BE2C (cell line): ENCODE results near the gene SDSL.

Experiments
- DNase-seq: peaks from one replicate; pipeline ENCODE4 v3.0.0-alpha.2; 2020
- H3K27me3 ChIP-seq: fragments of 250-450 bp; sonication (Bioruptor Pico); 2 replicates; pipeline ENCODE4 v1.5.1; 2020; ENCODE audit warnings: mild to moderate bottlenecking
- H3K36me3 ChIP-seq: fragments of 250-450 bp; sonication (Bioruptor Pico); 2 replicates; pipeline ENCODE4 v1.5.1; 2020; ENCODE audit warnings: mild to moderate bottlenecking
- H3K4me1 ChIP-seq: fragments of 250-450 bp; sonication (Bioruptor Pico); 2 replicates; pipeline ENCODE4 v1.5.1; 2020
- H3K4me3 ChIP-seq: 2 replicates; pipeline ENCODE4 v1.5.1; 2011; ENCODE audit warnings: low read depth, low read length
- H3K9me3 ChIP-seq: fragments of 250-450 bp; sonication (Bioruptor Pico); 2 replicates; pipeline ENCODE4 v1.5.1; 2020
- CTCF ChIP-seq: IDR thresholded peaks from 2 replicates; pipeline ENCODE4 v1.5.1; 2012; ENCODE audit warnings: mild to moderate bottlenecking, low read depth, low read length

The SDSL gene

GRCh38 chr12:113438523-113439300, 16.5 kb downstream of the SDSL start:
- no peaks in the 10 kb centered on the region for H3K4me1 ChIP-seq
- DNase-seq, result no peak
- H3K9me3 ChIP-seq, result no peaks in the 10 kb centered on the region
- no peak for TF ChIP-seq CTCF
- H3K4me3 ChIP-seq, result no peak overlapping the region
- no peaks in the 10 kb centered on the region for H3K36me3 ChIP-seq
- peaks cover 24% of the 10 kb centered on the region for H3K27me3 ChIP-seq

- no peak overlapping the region for H3K4me3 ChIP-seq
Measured at GRCh38 chr12:113439301-113439597, 17.1 kb downstream of the SDSL start.

GRCh38 chr12:113439606-113440030, 17.4 kb downstream of the SDSL start:
- H3K9me3 ChIP-seq, result no peaks in the 10 kb centered on the region
- peaks cover 24% of the 10 kb centered on the region for H3K27me3 ChIP-seq
- peak; percentile 78 for DNase-seq
- peak; percentile 86 for TF ChIP-seq CTCF
- H3K4me3 ChIP-seq, result no peak overlapping the region
- H3K4me1 ChIP-seq, result no peaks in the 10 kb centered on the region
- H3K36me3 ChIP-seq, result no peaks in the 10 kb centered on the region

More at GRCh38 chr12:113439301-113439597, 17.1 kb downstream of the SDSL start:
- Histone ChIP-seq H3K9me3 (no peaks in the 10 kb centered on the region), H3K27me3 (peaks cover 24% of the 10 kb centered on the region), H3K36me3 (no peaks in the 10 kb centered on the region), H3K4me1 (no peaks in the 10 kb centered on the region)
- TF ChIP-seq CTCF, result no peak
- DNase-seq, result no peak

DNA sequence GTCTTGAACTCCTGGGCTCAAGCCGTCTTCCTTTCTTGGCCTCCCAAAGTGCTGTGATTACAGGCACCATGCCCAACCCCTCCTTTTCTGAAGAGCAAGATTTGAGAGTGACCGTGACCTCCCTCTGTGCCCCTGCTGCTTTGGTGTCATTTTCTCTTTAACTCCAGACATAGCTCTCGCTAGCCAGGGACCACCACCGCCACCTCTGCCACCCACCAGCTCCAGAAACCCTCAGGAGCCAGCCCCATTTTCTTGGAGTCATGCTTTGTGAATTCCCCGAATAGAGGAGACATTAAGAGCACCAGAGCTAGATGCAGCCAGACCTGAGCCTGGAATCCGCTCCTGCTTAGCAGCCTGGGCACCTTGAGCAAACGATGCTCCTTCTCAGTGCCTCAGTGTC, 18.2 kb downstream of the SDSL start:
- Histone ChIP-seq H3K9me3 (no peaks in the 10 kb centered on the region), H3K27me3 (peaks cover 24% of the 10 kb centered on the region), H3K4me3 (no peak overlapping the region), H3K4me1 (no peaks in the 10 kb centered on the region), H3K36me3 (no peaks in the 10 kb centered on the region)
- no peak for TF ChIP-seq CTCF
- DNase-seq, result no peak

DNA sequence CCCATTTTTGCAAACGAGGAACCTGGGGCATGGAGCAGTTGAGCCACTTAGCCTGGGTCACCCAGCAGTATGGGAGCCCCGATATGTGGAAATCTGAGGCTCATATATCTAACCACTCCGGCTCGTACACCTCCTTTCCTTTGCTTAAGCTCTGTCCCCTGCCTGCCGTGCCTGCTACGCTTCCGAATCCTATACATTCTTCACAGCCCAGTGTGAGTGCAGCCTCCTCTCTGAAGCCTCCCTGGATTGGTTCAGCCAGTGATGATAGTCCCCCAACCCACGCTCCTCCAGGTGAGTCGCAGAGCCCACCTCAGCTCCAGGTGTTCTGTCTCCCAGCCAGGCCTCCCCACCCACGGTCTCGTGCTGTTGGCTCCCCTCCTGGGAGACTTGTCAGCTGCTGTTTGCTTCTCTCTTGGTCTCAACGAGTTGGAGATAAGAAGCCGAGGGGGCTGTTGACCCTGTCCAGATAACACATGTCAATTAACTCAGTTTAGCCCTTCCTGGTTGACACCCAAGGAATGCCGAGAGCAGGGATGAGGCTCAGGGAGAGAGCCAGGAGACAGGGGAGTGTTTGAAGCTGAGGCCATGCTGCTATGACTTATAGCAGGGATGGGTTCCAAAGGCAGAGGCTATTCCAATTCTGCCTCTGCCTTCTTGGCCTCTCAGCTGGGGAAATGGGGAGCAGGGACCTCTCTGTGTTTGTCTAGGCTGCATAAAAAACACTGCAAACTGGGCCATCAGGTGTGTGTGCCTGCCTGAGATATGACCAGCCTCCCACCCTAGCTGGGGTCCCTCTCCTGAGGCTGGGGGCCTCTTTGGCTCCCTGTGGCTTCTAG, 19.0 kb downstream of the SDSL start:
- no peak overlapping the region for H3K4me3 ChIP-seq
- H3K4me1 ChIP-seq, result no peaks in the 10 kb centered on the region
- DNase-seq, result no peak
- no peak for TF ChIP-seq CTCF
- peaks cover 24% of the 10 kb centered on the region for H3K27me3 ChIP-seq
- H3K36me3 ChIP-seq, result no peaks in the 10 kb centered on the region
- H3K9me3 ChIP-seq, result no peaks in the 10 kb centered on the region
